SK-N-SH (cell line): ENCODE results near the gene THYN1.

Experiments
- CTCF ChIP-seq: fragments of 200-600 bp; sonication (generic); IDR thresholded peaks from 2 replicates; pipeline ENCODE4 v1.6.1; 2017; ENCODE audit warnings: antibody characterized with exemption, mild to moderate bottlenecking, moderate library complexity
- MAX ChIP-seq: IDR thresholded peaks from 2 replicates; pipeline ENCODE4 v1.4.0; 2012; ENCODE audit warnings: low read depth

GRCh38 chr11:134243913-134244312, 9.2 kb downstream of the THYN1 start:
- no peak for TF ChIP-seq MAX
- TF ChIP-seq CTCF = no peak
